ENCODE measurements around the gene USP40. TPM values are rescaled to one million over a fixed set of nuclear protein-coding genes. Genes with fewer than 3 reads are reported as not detected.

USP40 gene
- total RNA-seq, 4 donors from 2014 or later: 18.7 to 32.8 (median 23.0) TPM

DNA sequence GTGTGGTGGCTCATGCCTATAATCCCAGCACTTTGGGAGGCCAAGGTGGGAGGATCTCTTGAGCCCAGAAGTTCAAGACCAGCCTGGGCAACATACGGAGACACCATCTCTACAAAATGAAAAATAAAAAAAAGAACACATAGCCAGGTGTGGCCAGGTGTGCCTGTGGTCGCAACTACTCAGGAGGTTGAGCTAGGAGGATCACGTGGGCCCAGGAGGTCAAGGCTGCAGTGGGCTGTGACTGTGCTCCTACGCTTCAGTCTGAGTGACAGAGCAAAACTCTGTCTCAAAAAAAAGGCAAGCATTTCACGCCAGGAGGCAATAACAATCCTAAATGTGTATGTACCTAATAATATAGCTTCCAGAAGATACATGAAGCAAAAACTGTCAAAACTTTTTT lies 27.8 kb downstream of the USP40 start:
- 88 to 94% methylated on average over 5 of the region's 5 CpGs for WGBS, 2 donors
- H3K36me3 ChIP-seq: peaks cover 0 to 72% (median 7%) of the 10 kb centered on the region in 3 donors
- intact Hi-C loops (cut with DNase I): no loop called here
- H3K4me3 ChIP-seq: no peak overlapping the region
- no peaks in the 10 kb centered on the region for H3K27me3 ChIP-seq
- DNase-seq: no peak
- TF ChIP-seq POLR2A (IDR thresholded peaks at IDR 0.05): no peak
- TF ChIP-seq, protein P1, sequence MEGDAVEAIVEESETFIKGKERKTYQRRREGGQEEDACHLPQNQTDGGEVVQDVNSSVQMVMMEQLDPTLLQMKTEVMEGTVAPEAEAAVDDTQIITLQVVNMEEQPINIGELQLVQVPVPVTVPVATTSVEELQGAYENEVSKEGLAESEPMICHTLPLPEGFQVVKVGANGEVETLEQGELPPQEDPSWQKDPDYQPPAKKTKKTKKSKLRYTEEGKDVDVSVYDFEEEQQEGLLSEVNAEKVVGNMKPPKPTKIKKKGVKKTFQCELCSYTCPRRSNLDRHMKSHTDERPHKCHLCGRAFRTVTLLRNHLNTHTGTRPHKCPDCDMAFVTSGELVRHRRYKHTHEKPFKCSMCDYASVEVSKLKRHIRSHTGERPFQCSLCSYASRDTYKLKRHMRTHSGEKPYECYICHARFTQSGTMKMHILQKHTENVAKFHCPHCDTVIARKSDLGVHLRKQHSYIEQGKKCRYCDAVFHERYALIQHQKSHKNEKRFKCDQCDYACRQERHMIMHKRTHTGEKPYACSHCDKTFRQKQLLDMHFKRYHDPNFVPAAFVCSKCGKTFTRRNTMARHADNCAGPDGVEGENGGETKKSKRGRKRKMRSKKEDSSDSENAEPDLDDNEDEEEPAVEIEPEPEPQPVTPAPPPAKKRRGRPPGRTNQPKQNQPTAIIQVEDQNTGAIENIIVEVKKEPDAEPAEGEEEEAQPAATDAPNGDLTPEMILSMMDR (IDR thresholded peaks at IDR 0.05): no peak
- no peak overlapping the region for H3K27ac ChIP-seq
- no peaks in the 10 kb centered on the region for H3K9me3 ChIP-seq
- H3K4me1 ChIP-seq: no peaks in the 10 kb centered on the region

DNA sequence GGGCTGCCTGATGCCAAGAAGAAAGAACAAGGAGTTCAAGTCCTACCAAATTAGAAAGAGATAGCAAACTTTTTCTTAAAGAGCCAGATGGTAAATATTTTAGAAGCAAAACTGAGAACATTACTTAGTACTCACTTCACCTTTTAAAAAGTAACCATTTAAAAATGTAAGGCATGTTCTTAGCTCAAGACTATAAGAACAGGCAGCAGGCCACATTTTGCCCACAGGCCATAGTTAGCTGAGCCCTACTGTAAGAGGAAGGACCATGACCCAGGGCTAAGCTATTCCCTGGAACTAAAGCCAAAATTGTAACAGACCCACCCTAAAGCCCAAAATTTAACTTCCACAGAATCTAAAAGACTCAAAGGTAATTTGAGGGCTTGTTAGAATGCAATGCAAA lies 31.3 kb downstream of the USP40 start:
- TF ChIP-seq POLR2A (IDR thresholded peaks at IDR 0.05): no peak
- TF ChIP-seq, protein P1 (IDR thresholded peaks at IDR 0.05): no peak
- H3K27me3 ChIP-seq: no peaks in the 10 kb centered on the region
- H3K9me3 ChIP-seq: no peaks in the 10 kb centered on the region
- H3K4me1 ChIP-seq: no peaks in the 10 kb centered on the region
- peaks cover 0 to 62% (median 4%) of the 10 kb centered on the region in 3 donors for H3K36me3 ChIP-seq
- DNase-seq: no peak
- intact Hi-C loops (cut with DNase I): no loop called here
- no peak overlapping the region for H3K27ac ChIP-seq
- H3K4me3 ChIP-seq: no peak overlapping the region

DNA sequence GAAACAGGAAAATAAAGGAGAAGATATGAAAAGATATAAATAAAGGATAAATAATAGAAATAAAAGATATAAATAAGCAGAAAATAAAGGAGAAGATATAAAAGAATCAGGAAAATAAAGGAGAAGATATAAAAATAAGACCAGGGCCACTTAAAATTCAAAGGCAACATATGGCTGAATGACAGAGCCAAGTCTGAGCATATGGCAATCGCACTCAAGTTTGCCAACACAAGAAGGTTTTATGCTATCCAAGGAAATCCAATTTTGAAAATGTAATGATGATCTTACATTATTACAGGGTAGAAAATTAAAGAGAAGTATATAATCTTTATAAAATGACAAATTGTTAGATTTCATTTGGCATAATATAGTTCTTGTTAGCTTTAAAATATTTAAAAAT lies 33.6 kb downstream of the USP40 start:
- intact Hi-C loops (cut with DNase I): no loop called here
- no peak for DNase-seq
- no peaks in the 10 kb centered on the region for H3K9me3 ChIP-seq
- peaks cover 0 to 74% (median 4%) of the 10 kb centered on the region in 3 donors for H3K36me3 ChIP-seq
- no peaks in the 10 kb centered on the region for H3K27me3 ChIP-seq
- no peak overlapping the region for H3K27ac ChIP-seq
- no peak overlapping the region for H3K4me3 ChIP-seq
- WGBS, 2 donors: 91 to 95% methylated on average over 1 of the region's 1 CpG
- H3K4me1 ChIP-seq: no peaks in the 10 kb centered on the region
- TF ChIP-seq POLR2A (IDR thresholded peaks at IDR 0.05): no peak
- TF ChIP-seq, protein P1 (IDR thresholded peaks at IDR 0.05): no peak

DNA sequence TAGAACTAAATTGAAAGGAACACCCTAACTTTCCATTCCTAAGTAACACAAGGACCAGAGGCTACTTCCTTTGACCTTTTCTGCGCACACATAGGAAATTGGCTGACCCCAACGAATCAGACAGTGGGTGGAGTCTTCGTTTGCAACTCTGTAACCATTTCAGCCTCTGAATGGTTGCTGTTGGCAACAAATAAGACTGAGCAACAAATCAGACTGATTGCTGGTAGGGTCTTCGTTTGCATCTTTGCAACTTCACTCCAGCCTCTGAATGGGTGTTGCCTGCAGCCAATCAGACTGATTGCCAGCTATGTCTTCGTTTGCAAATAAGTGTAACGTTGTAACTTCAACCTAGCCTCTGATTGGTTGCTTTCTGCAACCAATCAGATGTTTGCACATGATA lies 34.6 kb downstream of the USP40 start:
- Histone ChIP-seq H3K27ac (no peak overlapping the region), H3K27me3 (no peaks in the 10 kb centered on the region), H3K9me3 (no peaks in the 10 kb centered on the region)

DNA sequence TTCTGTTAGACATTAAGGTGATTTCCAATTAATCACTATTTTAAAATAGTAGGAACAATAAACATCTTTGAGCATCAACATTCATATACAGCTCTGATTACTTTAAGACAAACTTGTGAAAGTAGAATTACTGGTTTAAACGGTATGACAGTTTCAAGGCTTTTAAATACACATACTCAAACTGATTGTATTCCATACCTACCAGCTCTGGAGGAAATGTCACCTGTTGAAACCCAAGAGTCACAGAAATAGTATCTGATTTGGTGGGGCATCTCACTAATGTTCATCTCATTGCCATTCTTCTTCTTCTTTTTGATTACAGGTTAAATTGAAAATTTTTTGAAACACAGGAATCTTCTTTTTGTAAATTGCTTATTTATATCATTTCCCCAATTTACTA lies 36.2 kb downstream of the USP40 start:
- no peak overlapping the region for H3K4me3 ChIP-seq
- intact Hi-C loops (cut with DNase I): no loop called here
- no peak for DNase-seq
- H3K9me3 ChIP-seq: no peaks in the 10 kb centered on the region
- H3K27me3 ChIP-seq: no peaks in the 10 kb centered on the region
- TF ChIP-seq, protein P1 (IDR thresholded peaks at IDR 0.05): no peak
- no peak for TF ChIP-seq POLR2A (IDR thresholded peaks at IDR 0.05)
- WGBS, 2 donors: 35 to 41% methylated on average over 1 of the region's 1 CpG
- H3K27ac ChIP-seq: no peak overlapping the region
- H3K4me1 ChIP-seq: no peaks in the 10 kb centered on the region
- peaks cover 0 to 84% (median 0%) of the 10 kb centered on the region in 3 donors for H3K36me3 ChIP-seq

More for the DNA sequence above, 34.6 kb downstream of the USP40 start:
- no peak for TF ChIP-seq POLR2A (IDR thresholded peaks at IDR 0.05)
- TF ChIP-seq, protein P1 (IDR thresholded peaks at IDR 0.05): no peak
- H3K4me1 ChIP-seq: no peaks in the 10 kb centered on the region
- no peak overlapping the region for H3K4me3 ChIP-seq
- intact Hi-C loops (cut with DNase I): no loop called here
- 74 to 88% methylated on average over 6 of the region's 6 CpGs for WGBS, 2 donors
- DNase-seq: no peak
- H3K36me3 ChIP-seq: peaks cover 0 to 81% (median 2%) of the 10 kb centered on the region in 3 donors
